Measurements from ENCODE around the gene DUOXA2.
"Not testable (repeated sequence)": the region's sequence is repeated elsewhere in the genome, so short reads cannot be mapped to it uniquely, and the experiment has no call there.

- TF ChIP-seq CTCF (IDR thresholded peaks at IDR 0.05); TCF7L2 (IDR thresholded peaks at IDR 0.05; ENCODE audit: low read depth, low read length); POLR2AphosphoS5 (IDR thresholded peaks at IDR 0.05; ENCODE audit: low read depth, low read length); REST (IDR thresholded peaks at IDR 0.05; ENCODE audit: insufficient read depth in 1 of 2, low read depth in 2 of 2, low read length in 1 of 2); SIN3A (IDR thresholded peaks at IDR 0.05; ENCODE audit: borderline replicate concordance, insufficient read depth, low read depth, low read length): not testable (repeated sequence)
Measured at GRCh38 chr15:45073602-45074001, 40.5 kb upstream of the DUOXA2 start.

Measured in Panc1 (cell line).